22Rv1 (cell line): ENCODE data around the gene XPC.

ENCODE experiments used
- H3K27ac ChIP-seq: fragments of 450-650 bp; 2 replicates; pipeline ENCODE4 v1.5.1; 2017
- CTCF ChIP-seq: fragments of 450-650 bp; IDR thresholded peaks from 2 replicates; pipeline ENCODE4 v1.5.1; 2017; ENCODE audit warnings: mild to moderate bottlenecking
- ZFX ChIP-seq: fragments of 450-650 bp; IDR thresholded peaks from 2 replicates; pipeline ENCODE4 v1.6.1; 2017; ENCODE audit warnings: antibody characterized with exemption, borderline replicate concordance

Gene XPC

GRCh38 chr3:14137445-14137844 lies 41.0 kb downstream of the XPC start:
- no peak overlapping the region for H3K27ac ChIP-seq
- no peak for TF ChIP-seq CTCF
- no peak for TF ChIP-seq ZFX

GRCh38 chr3:14137004-14137403 lies 41.4 kb downstream of the XPC start:
- H3K27ac ChIP-seq: no peak overlapping the region
- TF ChIP-seq CTCF (no peak), ZFX (no peak)

- H3K27ac ChIP-seq: no peak overlapping the region
- TF ChIP-seq ZFX (no peak), CTCF (no peak)
Measured at GRCh38 chr3:14135581-14135980, 42.8 kb downstream of the XPC start.

GRCh38 chr3:14134291-14134690 lies 44.1 kb downstream of the XPC start:
- TF ChIP-seq CTCF (no peak), ZFX (no peak)
- H3K27ac ChIP-seq: no peak overlapping the region

GRCh38 chr3:14133876-14134275 lies 44.5 kb downstream of the XPC start:
- TF ChIP-seq ZFX (no peak), CTCF (no peak)
- no peak overlapping the region for H3K27ac ChIP-seq

GRCh38 chr3:14133188-14133800 lies 45.1 kb downstream of the XPC start:
- TF ChIP-seq CTCF: no peak
- no peak for TF ChIP-seq ZFX
- H3K27ac ChIP-seq: no peak overlapping the region

- TF ChIP-seq ZFX (no peak), CTCF (no peak)
- H3K27ac ChIP-seq: no peak overlapping the region
Measured at GRCh38 chr3:14132689-14133088, 45.7 kb downstream of the XPC start.
